Inflammatory macrophage treated with lipopolysaccharide for 1 hour (primary cell): ENCODE results near the gene IRF8.
"Not testable (repeated sequence)": the region's sequence is repeated elsewhere in the genome, so short reads cannot be mapped to it uniquely, and the experiment has no call there.

Source experiments
- DNase-seq, 2 donors: peaks; one replicate each; pipeline ENCODE4 v3.0.0-alpha.2; 2020 to 2022

The IRF8 gene

GRCh38 chr16:85869206-85869605 lies 29.8 kb upstream of the IRF8 start:
- DNase-seq = peak in 1 of 2 donors; percentile 71

- peak; percentile 55 to 67 for DNase-seq
Measured at GRCh38 chr16:85869785-85870558, 29.0 kb upstream of the IRF8 start.

GRCh38 chr16:85871756-85872155 lies 27.2 kb upstream of the IRF8 start:
- no peak for DNase-seq

- peak; percentile 54 to 75 for DNase-seq
Measured at GRCh38 chr16:85872734-85873133, 26.2 kb upstream of the IRF8 start.

- no peak for DNase-seq
Measured at GRCh38 chr16:85873153-85873552, 25.8 kb upstream of the IRF8 start.

GRCh38 chr16:85874031-85874430 lies 24.9 kb upstream of the IRF8 start:
- not testable (repeated sequence) for DNase-seq

GRCh38 chr16:85878407-85878806 lies 20.6 kb upstream of the IRF8 start:
- no peak for DNase-seq

GRCh38 chr16:85878875-85879274 lies 20.1 kb upstream of the IRF8 start:
- DNase-seq = no peak

GRCh38 chr16:85879549-85879948 lies 19.4 kb upstream of the IRF8 start:
- DNase-seq = peak in 1 of 2 donors; percentile 58

- no peak for DNase-seq
Measured at GRCh38 chr16:85879975-85880831, 18.8 kb upstream of the IRF8 start.

- peak; percentile 55 to 78 for DNase-seq
Measured at GRCh38 chr16:85880861-85881260, 18.1 kb upstream of the IRF8 start.

GRCh38 chr16:85881436-85881835 lies 17.5 kb upstream of the IRF8 start:
- no peak for DNase-seq

GRCh38 chr16:85882181-85882810 lies 16.7 kb upstream of the IRF8 start:
- DNase-seq = peak; percentile 76 to 91

GRCh38 chr16:85883813-85884212 lies 15.1 kb upstream of the IRF8 start:
- DNase-seq = no peak

- no peak for DNase-seq
Measured at GRCh38 chr16:85884808-85885463, 14.0 kb upstream of the IRF8 start.

- no peak for DNase-seq
Measured at GRCh38 chr16:85885537-85885936, 13.4 kb upstream of the IRF8 start.

GRCh38 chr16:85888405-85889331 lies 10.3 kb upstream of the IRF8 start:
- peak; percentile 87 to 95 for DNase-seq

- no peak for DNase-seq
Measured at GRCh38 chr16:85891033-85891775, 7.8 kb upstream of the IRF8 start.

- no peak for DNase-seq
Measured at GRCh38 chr16:85891776-85892166, 7.2 kb upstream of the IRF8 start.

GRCh38 chr16:85892760-85893159 lies 6.2 kb upstream of the IRF8 start:
- no peak for DNase-seq

GRCh38 chr16:85894266-85894665 lies 4.7 kb upstream of the IRF8 start:
- no peak for DNase-seq
